Measurements from ENCODE around the gene RPL27.

Gene RPL27

DNA sequence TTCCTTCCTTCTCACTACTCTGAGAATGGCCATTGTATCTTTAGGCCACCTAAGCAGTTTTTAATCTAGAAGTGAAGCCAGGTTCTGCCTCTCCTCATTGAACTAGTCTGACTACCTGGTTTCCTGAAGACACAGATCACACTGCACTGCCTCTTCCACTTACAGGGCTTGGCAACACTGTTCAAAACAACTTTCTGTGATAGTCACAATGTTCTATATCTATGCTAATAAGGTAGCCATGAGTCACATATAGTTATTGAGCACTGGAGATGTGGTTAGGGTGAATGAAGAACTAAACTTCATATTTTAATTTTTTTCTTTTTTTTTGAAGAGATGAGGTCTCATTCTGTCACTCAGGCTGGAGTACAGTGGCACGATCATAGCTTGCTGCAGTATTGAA is 53.8 kb downstream of the RPL27 start:
- no peak for DNase-seq (ENCODE audit: low read depth in 4 of 4, low spot score in 1 of 4)
